HG03060 (cell line): ENCODE results near the gene NUTF2.
A peak's percentile ranks its signal among the peaks of the same experiment; 100 is the strongest.

ENCODE experiments used
- ATAC-seq: cut with Tn5 transposase; IDR thresholded peaks from one replicate; pipeline ENCODE4 v1.9.1; 2021; ENCODE audit warnings: low read depth, moderate number of reproducible peaks; ENCODE audit not compliant: unreplicated experiment

Gene NUTF2

DNA sequence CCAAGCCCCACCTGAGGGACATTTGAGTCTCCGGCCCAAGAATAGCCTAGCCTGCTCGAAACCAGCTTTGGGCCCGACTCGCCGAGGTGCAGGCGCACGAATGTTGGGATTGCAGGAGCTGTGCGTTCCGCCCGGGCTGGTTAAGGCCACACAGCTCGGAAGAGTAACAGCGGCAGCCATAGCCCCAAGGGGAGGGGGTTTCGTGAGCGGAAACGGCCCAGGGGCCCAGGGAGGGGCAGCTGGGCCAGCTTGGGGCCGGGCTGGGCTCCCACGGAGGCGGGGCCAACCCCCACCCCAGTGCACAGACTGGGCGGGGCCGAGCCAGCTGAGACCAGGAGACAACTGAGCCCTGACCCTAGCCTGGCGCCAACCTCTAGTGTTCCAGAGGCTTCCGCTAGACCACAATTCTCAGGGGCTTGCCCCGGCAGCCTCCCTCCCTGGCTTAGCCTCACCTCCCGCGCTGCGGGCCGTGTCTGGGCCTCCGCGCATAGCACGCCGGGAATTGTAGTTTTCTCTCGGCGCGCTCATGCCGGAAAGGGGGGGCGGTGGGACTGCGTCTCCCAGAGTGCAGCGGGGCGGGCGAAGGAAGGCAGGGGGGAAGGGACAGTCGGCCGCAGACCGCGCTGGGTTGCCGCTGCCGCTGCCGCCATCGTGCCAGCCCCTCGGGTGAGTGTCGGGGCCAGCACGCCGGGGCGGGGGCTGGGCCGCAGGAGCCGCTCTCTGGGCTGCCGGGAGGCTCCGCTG, at the start of gene NUTF2:
TSS of gene NUTF2 (plus strand) at position 614 of the 744 bp plus-strand sequence. CDS start 18,198 bp downstream, outside the sequence.
- peak; percentile 37 for ATAC-seq

DNA sequence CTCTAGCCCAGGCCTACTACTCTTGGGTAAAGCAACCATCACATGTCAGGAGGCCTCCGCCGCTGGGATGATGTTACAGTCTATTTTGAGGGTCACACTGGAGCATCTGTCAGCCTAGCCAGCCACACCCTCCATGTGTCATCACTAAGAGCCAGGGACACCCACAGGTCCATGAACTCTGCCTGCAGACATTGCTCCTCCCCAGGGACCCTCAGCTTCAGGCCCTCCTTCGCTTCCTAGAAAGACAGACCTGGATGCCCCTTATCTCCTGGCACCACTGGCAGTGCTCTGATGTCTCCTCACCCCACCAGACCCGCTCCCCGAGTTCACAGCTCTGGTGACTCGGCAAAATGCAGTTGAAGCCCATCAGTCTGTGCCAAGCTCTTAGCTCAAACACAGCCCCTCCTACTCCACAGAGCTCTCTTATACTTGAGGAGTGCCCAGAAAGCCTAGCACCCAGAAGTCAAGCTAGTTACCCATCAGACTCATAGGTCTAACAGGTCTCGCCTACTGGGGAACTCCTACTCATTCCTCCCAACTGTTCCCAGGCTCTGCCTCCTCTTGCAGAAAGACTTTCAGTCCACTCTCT, 46.3 kb upstream of the NUTF2 start:
- no peak for ATAC-seq

- ATAC-seq = no peak
Observed at GRCh38 chr16:67801241-67801640, 45.5 kb upstream of the NUTF2 start.

GRCh38 chr16:67801883-67802282, 44.9 kb upstream of the NUTF2 start:
- no peak for ATAC-seq

GRCh38 chr16:67803894-67804293, 42.8 kb upstream of the NUTF2 start:
- no peak for ATAC-seq

GRCh38 chr16:67804853-67805542, 41.7 kb upstream of the NUTF2 start:
- ATAC-seq = no peak

GRCh38 chr16:67805718-67806427, 40.9 kb upstream of the NUTF2 start:
- ATAC-seq = no peak

DNA sequence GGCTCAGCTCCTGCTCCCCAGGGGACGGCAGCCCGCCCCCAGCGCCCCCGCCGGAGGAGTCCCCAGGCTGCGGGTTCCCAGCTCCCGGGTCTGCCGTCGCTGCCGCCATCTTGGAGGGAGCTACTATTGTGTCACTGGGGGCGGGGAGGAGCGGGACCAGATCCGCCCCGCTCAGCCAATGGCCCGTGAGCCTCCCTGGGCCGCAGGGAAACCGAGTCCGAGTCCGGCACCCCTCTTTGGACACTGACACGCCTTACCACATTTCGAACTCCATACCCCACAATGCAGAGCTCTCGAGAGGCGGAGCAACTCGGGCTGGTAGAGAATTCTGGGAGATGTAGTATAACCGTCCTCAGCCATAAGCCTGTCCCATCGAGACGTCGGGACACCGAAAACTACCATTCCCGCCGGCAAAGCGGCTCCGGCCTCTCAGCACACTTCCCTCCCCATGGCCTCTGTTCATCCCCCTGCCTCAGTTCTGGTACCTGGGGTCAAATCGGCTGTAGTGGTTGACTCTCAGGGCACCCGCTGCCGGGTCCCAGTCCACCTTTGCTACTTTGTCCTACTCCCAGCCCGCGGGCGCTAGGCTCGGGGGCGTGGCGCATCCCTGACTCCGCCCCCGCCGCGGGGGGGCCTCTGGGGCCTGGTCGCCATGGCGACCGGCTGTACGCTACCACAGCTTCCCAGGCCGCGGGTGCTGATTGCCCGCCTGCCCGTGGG, 40.1 kb upstream of the NUTF2 start, which contains the start of the genes RANBP10 and TSNAXIP1:
TSS of gene RANBP10 (minus strand) at position 133 of the 720 bp plus-strand sequence. CDS start at position 109, 24 bp downstream.
TSS of gene TSNAXIP1 (plus strand) at position 462 of the 720 bp plus-strand sequence. CDS start 261 bp downstream, outside the sequence.
- peak; percentile 96 for ATAC-seq

DNA sequence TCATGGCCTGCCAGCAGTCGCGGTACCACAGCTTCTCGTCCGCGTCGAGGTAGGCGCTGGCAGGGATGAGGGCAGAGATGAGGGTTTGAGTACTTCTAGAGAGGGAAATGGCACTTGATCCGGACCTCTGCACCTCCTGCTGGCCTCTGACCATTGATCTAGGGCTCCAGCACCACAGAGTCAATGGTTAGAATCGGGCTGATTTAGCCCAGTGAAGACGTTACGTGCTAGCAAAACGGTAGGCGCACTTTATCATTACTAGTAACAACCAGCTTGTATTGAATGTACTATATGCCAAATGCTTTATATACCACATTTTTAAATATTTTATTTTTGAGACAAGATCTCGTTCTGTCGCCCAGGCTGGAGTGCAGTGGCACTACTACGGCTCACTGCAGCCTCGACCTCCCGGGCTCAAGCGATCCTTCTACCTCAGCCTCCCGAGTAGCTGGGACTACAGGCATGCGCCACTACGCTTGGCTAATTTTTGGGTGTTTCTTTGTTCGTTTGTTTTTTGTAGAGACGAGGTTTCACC, 39.5 kb upstream of the NUTF2 start:
- ATAC-seq = no peak

- no peak for ATAC-seq
Observed at GRCh38 chr16:67811899-67812298, 34.8 kb upstream of the NUTF2 start.

DNA sequence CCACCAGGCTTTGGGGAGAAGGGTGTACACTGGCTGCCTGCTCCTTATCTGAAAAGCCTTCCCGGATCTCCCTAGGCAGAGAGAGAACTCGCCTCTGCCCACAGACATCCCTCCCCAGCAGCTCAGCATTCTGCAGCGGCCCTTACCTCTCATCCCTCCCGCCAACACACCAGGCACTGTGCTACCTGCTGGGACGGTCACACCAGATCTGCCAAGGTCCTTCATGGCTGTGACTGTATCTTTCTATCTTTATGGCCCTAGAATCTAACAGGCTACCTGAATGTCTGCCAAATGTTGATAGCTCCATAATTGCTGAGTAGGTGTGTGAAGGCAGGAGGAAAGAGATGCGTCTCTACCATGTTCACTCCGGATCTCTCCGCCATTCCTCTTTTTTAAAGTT, 32.2 kb upstream of the NUTF2 start:
- ATAC-seq = no peak

DNA sequence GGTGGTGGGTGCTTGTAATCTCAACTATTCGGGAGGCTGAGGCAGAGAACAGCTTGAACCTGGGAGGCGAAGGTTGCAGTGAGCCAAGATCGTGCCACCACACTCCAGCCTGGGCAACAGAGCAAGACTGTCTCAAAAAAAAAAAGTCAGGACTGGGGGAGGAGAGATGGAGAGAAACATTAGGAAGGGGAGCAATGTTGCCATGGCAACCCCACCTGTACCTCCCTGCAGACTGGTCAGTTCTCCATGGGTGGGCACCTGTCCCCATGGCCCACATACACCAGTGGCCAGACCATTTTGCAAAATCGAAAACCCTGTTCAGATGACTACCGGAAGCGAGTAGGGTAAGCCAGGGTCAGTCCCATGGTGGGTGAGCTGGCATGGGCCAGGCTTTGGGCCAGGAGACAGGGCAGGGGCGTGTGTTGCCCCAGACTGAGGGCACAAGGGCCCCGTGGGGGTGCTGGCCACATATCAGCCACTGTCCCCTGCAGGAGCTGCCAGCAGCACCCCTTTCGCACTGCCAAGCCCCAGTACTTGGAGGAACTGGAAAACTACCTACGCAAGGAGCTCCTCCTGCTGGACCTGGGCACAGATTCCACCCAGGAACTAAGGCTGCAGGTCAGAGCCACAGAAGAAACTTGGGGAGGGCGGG, 26.0 kb upstream of the NUTF2 start:
- ATAC-seq = no peak

- ATAC-seq = no peak
Observed at GRCh38 chr16:67822511-67822910, 24.2 kb upstream of the NUTF2 start.

DNA sequence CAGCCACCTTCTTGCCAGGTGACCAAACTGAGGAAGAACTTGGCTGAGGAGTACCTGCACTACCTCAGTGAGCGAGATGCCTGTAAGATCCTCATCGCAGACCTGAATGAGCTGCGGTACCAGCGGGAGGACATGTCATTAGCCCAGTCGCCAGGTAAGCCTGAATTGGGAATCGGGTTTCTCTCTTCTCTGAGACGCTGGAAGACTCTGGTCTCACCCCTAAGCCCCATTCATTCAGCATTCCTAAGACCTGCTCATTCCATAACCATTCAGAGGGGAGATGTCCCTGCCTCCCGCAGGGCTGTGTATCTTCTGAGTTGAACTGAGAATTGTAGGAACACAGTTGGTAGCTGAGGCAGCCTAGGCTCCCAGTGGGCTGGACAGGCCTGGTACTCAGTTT, 21.6 kb upstream of the NUTF2 start:
- ATAC-seq = no peak

GRCh38 chr16:67825906-67826305, 20.8 kb upstream of the NUTF2 start:
- ATAC-seq = no peak

DNA sequence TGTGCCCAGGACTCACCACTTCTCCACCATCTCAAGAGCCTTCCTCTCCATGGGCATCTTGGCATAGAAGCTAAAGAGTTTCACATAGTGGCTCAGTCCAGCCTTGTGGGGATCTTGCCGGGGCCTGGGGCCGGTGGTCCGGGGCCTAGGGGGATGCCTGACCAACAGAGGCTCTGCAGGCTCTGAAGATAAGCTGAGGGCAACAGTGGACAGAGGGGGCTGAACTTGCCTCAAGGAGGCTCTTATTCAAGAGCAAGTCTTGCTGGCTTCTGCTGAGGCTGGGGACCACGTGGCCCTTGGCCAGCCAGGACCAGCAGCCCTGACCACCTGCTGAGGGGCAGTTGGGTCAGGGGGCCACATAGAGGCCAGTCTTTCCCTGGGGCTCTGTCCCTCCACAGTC, 18.1 kb upstream of the NUTF2 start:
- ATAC-seq = no peak

DNA sequence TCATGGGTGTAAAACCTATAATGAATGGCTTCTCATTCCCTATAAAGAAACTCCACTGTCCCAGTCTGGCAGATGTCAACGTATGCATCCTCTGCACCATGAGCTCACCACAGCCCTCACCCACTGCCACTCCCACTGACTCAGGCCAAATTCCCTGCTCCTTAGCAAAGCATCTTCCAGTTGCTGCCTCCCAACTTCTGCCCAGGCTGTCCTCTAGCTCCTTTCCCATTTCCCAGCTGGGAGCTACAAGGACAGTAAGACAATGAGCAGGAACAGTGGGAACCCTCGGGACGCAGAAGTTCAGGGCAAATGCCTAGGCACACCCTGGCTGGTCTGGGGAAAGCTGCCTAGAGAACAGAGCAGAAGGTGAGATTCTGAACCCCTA, 13.7 kb upstream of the NUTF2 start:
- ATAC-seq = no peak

DNA sequence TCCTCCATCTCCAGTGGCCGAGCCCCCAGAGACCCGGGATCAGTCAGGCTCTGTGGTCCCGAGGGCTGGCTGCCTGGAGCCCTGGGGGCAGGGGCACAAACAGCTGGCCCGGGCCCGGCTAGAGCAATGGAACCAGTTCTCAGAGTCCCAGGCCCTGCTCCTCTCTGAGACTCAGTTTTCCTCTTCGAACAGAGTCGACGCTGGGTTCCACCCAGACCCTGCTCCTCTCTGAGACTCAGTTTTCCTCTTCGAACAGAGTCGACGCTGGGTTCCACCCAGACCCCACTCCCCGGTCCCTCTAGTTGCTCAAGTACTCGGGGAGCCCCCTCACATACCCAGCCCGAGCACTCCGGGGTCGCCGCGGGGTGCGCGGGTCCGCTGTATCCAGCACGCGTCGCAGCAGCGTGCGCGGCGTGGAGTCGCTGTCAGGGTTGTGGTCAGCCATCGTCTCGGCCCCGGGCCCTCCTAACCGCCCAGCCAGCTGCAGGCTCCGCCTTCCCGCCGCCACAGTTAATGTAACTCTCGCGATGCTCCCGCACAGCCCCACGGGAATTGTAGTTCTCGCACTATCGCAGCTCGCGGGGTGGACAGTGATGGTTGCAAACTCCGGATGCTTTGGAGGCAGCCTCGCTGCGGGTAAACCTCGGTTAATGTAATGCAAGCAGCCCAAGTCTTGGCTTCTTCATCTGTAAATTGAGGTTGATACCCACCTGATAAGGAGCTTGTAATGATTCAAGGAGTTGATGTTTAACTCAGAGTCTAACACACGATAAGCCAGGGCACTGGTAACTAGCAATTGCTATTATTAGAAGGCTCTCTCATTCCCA, 13.1 kb upstream of the NUTF2 start:
- peak; percentile 96 for ATAC-seq

GRCh38 chr16:67834242-67834614, 12.5 kb upstream of the NUTF2 start:
- no peak for ATAC-seq
